HTR-8/SVneo (cell line): ENCODE results near the gene KLHL14.
"Not testable (repeated sequence)": the region's sequence is repeated elsewhere in the genome, so short reads cannot be mapped to it uniquely, and the experiment has no call there.

Experiments
- DNase-seq: peaks from one replicate; pipeline ENCODE4 v3.0.0; 2011; ENCODE audit warnings: low spot score, mixed read lengths; ENCODE audit not compliant: insufficient read length
- FAIRE-seq: peaks from 2 replicates; lab custom pipeline; 2011; peaks lifted over from hg19 to GRCh38; lab: Jason Lieb, UNC

The KLHL14 gene

GRCh38 chr18:32772581-32773381 is at the start of gene KLHL14:
KLHL14 (minus strand) TSS chr18:32773023; CDS start chr18:32770591, 2,432 bp downstream.
- no peak for FAIRE-seq

GRCh38 chr18:32822197-32822596 is 49.4 kb upstream of the KLHL14 start:
- FAIRE-seq: no peak
- DNase-seq: no peak

More at GRCh38 chr18:32772581-32773381, at the start of gene KLHL14:
- DNase-seq: no peak

- FAIRE-seq: no peak
- no peak for DNase-seq
Measured at GRCh38 chr18:32815881-32816280, 43.1 kb upstream of the KLHL14 start.

- no peak for FAIRE-seq
- no peak for DNase-seq
Measured at GRCh38 chr18:32812342-32812741, 39.5 kb upstream of the KLHL14 start.

- DNase-seq: no peak
- FAIRE-seq: no peak
Measured at GRCh38 chr18:32810314-32810713, 37.5 kb upstream of the KLHL14 start.

GRCh38 chr18:32805354-32805753 is 32.5 kb upstream of the KLHL14 start:
- no peak for DNase-seq
- no peak for FAIRE-seq

- DNase-seq (no peak), FAIRE-seq (no peak)
Measured at GRCh38 chr18:32804134-32804888, 31.5 kb upstream of the KLHL14 start.

- FAIRE-seq: no peak
- no peak for DNase-seq
Measured at GRCh38 chr18:32803568-32803967, 30.7 kb upstream of the KLHL14 start.

GRCh38 chr18:32802591-32803451 is 30.0 kb upstream of the KLHL14 start:
- no peak for DNase-seq
- FAIRE-seq: no peak

- DNase-seq (no peak), FAIRE-seq (no peak)
Measured at GRCh38 chr18:32801228-32801627, 28.4 kb upstream of the KLHL14 start.

- DNase-seq (no peak), FAIRE-seq (no peak)
Measured at GRCh38 chr18:32798209-32798960, 25.6 kb upstream of the KLHL14 start.

- FAIRE-seq, DNase-seq: not testable (repeated sequence)
Measured at GRCh38 chr18:32794667-32795066, 21.8 kb upstream of the KLHL14 start.

GRCh38 chr18:32779010-32779409 is 6.2 kb upstream of the KLHL14 start:
- FAIRE-seq (no peak), DNase-seq (no peak)

- DNase-seq (no peak), FAIRE-seq (no peak)
Measured at GRCh38 chr18:32777049-32777448, 4.2 kb upstream of the KLHL14 start.

- FAIRE-seq (no peak), DNase-seq (no peak)
Measured at GRCh38 chr18:32776561-32776960, 3.7 kb upstream of the KLHL14 start.

- DNase-seq (no peak), FAIRE-seq (no peak)
Measured at GRCh38 chr18:32775628-32776027, 2.8 kb upstream of the KLHL14 start.

GRCh38 chr18:32773382-32773712 is 524 bp upstream of the KLHL14 start:
- DNase-seq: no peak

GRCh38 chr18:32771871-32772580 is 797 bp downstream of the KLHL14 start:
- FAIRE-seq: no peak

More at GRCh38 chr18:32773382-32773712, 524 bp upstream of the KLHL14 start:
- no peak for FAIRE-seq

GRCh38 chr18:32771169-32771751 is 1.6 kb downstream of the KLHL14 start:
- DNase-seq (no peak), FAIRE-seq (no peak)

More at GRCh38 chr18:32771871-32772580, 797 bp downstream of the KLHL14 start:
- no peak for DNase-seq
